H9 (cell line): ENCODE measurements around the gene HGF. TPM values are rescaled to one million over a fixed set of nuclear protein-coding genes. Genes with fewer than 3 reads are reported as not detected.

Experiments
- DNase-seq: peaks from one replicate; pipeline ENCODE4 v3.0.0-alpha.2; 2017
- H2AFZ ChIP-seq: one replicate; pipeline ENCODE4 v1.6.1; 2013; ENCODE audit warnings: mild to moderate bottlenecking, low read length, control low read depth, moderate library complexity
- H2AK5ac ChIP-seq: 2 replicates; pipeline ENCODE4 v1.6.1; 2013; ENCODE audit warnings: low read length, control low read depth, mixed read lengths; ENCODE audit not compliant: insufficient read length
- H2BK120ac ChIP-seq: one replicate; pipeline ENCODE4 v1.6.1; 2013; ENCODE audit warnings: low read depth, mild to moderate bottlenecking, low read length, control low read depth, inconsistent platforms; ENCODE audit not compliant: poor library complexity, severe bottlenecking
- H2BK12ac ChIP-seq: 2 replicates; pipeline ENCODE4 v1.6.1; 2013; ENCODE audit warnings: low read length, control low read depth, mixed read lengths, low read depth; ENCODE audit not compliant: insufficient read length
- H2BK15ac ChIP-seq: 2 replicates; pipeline ENCODE4 v1.6.1; 2013; ENCODE audit warnings: low read depth, low read length, control low read depth
- H2BK20ac ChIP-seq: one replicate; pipeline ENCODE4 v1.6.1; 2013; ENCODE audit warnings: low read depth, mild to moderate bottlenecking, low read length, control low read depth, inconsistent platforms; ENCODE audit not compliant: poor library complexity, severe bottlenecking
- H2BK5ac ChIP-seq: 2 replicates; pipeline ENCODE4 v1.6.1; 2013; ENCODE audit warnings: low read length, control low read depth, mixed read lengths; ENCODE audit not compliant: insufficient read length
- H3K14ac ChIP-seq: 2 replicates; pipeline ENCODE4 v1.6.1; 2013; ENCODE audit warnings: low read length, control low read depth; ENCODE audit not compliant: insufficient read depth
- H3K18ac ChIP-seq: 2 replicates; pipeline ENCODE4 v1.6.1; 2013; ENCODE audit warnings: low read depth, mild to moderate bottlenecking, mixed read lengths, low read length, control low read depth; ENCODE audit not compliant: insufficient read length
- H3K23ac ChIP-seq: 2 replicates; pipeline ENCODE4 v1.6.1; 2013; ENCODE audit warnings: low read length, control low read depth, mixed read lengths, low read depth; ENCODE audit not compliant: insufficient read length
- H3K23me2 ChIP-seq: 2 replicates; pipeline ENCODE4 v1.6.1; 2013; ENCODE audit warnings: low read depth, mild to moderate bottlenecking, mixed read lengths, low read length, control low read depth; ENCODE audit not compliant: insufficient read length, poor library complexity, severe bottlenecking
- H3K27ac ChIP-seq: 2 replicates; pipeline ENCODE4 v1.5.1; 2013; ENCODE audit warnings: low read length, control low read depth, mixed read lengths, low read depth; ENCODE audit not compliant: insufficient read length
- H3K27me3 ChIP-seq: 2 replicates; pipeline ENCODE4 v1.6.1; 2013; ENCODE audit warnings: low read length, control low read depth, inconsistent platforms; ENCODE audit not compliant: insufficient read depth
- H3K4ac ChIP-seq: 2 replicates; pipeline ENCODE4 v1.6.1; 2013; ENCODE audit warnings: low read depth, mild to moderate bottlenecking, control low read depth, inconsistent platforms, low read length, moderate library complexity
- H3K4me1 ChIP-seq: 2 replicates; pipeline ENCODE4 v1.6.1; 2013; ENCODE audit warnings: low read length, control low read depth, inconsistent platforms; ENCODE audit not compliant: insufficient read depth
- H3K4me2 ChIP-seq: 2 replicates; pipeline ENCODE4 v1.6.1; 2013; ENCODE audit warnings: low read length, control low read depth, mixed read lengths; ENCODE audit not compliant: insufficient read length, insufficient read depth
- H3K56ac ChIP-seq: 2 replicates; pipeline ENCODE4 v1.6.1; 2013; ENCODE audit warnings: low read depth, mild to moderate bottlenecking, mixed read lengths, low read length, control low read depth; ENCODE audit not compliant: insufficient read length
- H3K79me1 ChIP-seq: 2 replicates; pipeline ENCODE4 v1.6.1; 2013; ENCODE audit warnings: low read depth, mild to moderate bottlenecking, moderate library complexity, low read length, control low read depth, inconsistent platforms; ENCODE audit not compliant: insufficient read depth, poor library complexity, severe bottlenecking
- H3K79me2 ChIP-seq: 2 replicates; pipeline ENCODE4 v1.6.1; 2013; ENCODE audit warnings: low read length, control low read depth, inconsistent platforms; ENCODE audit not compliant: insufficient read depth
- H3K9ac ChIP-seq: 2 replicates; pipeline ENCODE4 v1.6.1; 2013; ENCODE audit warnings: low read length, control low read depth, mixed read lengths; ENCODE audit not compliant: insufficient read length; ENCODE audit errors: extremely low read depth
- H3K9me3 ChIP-seq: one replicate; pipeline ENCODE4 v1.6.1; 2013; ENCODE audit warnings: low read depth, low read length, inconsistent platforms; ENCODE audit not compliant: control insufficient read depth
- H3T11ph ChIP-seq: one replicate; pipeline ENCODE4 v1.6.1; 2013; ENCODE audit warnings: mild to moderate bottlenecking, low read length, control low read depth, inconsistent platforms
- H4K20me1 ChIP-seq: one replicate; pipeline ENCODE4 v1.6.1; 2013; ENCODE audit not compliant: control insufficient read depth, insufficient read length, insufficient read depth
- H4K5ac ChIP-seq: 2 replicates; pipeline ENCODE4 v1.6.1; 2013; ENCODE audit warnings: low read depth, mild to moderate bottlenecking, mixed read lengths, low read length, control low read depth; ENCODE audit not compliant: insufficient read length
- H4K8ac ChIP-seq: replicated peaks from 2 replicates; pipeline ENCODE4 v1.6.1; 2013; ENCODE audit warnings: low read length, control low read depth, mixed read lengths, low read depth; ENCODE audit not compliant: insufficient read length
- H4K91ac ChIP-seq: 2 replicates; pipeline ENCODE4 v1.6.1; 2013; ENCODE audit warnings: low read depth, mild to moderate bottlenecking, moderate library complexity, mixed read lengths, low read length, control low read depth; ENCODE audit not compliant: insufficient read length
- H3K27ac Mint-ChIP-seq, 3 experiments: 2 replicates in 2 of 3; 3 replicates in 1 of 3; pipeline ENCODE4 v1.8.0; 2020 to 2021; ENCODE audit warnings: mixed read lengths in 3 of 3, mild to moderate bottlenecking in 1 of 3, moderate library complexity in 1 of 3
- H3K27me3 Mint-ChIP-seq: 2 replicates; pipeline ENCODE4 v1.8.0; 2021; ENCODE audit warnings: low read depth, mild to moderate bottlenecking, moderate library complexity, mixed read lengths
- H3K36me3 Mint-ChIP-seq, 3 experiments: 2 replicates in 2 of 3; 3 replicates in 1 of 3; pipeline ENCODE4 v1.8.0; 2020 to 2021; ENCODE audit warnings: low read depth in 3 of 3, mixed read lengths in 3 of 3; ENCODE audit not compliant: insufficient read depth in 1 of 3
- H3K4me1 Mint-ChIP-seq, 2 experiments: 2 replicates each; pipeline ENCODE4 v1.8.0; 2020; ENCODE audit warnings: mixed read lengths in 2 of 2
- H3K4me3 Mint-ChIP-seq, 2 experiments: 2 replicates in 1 of 2; 3 replicates in 1 of 2; pipeline ENCODE4 v1.8.0; 2020 to 2021; ENCODE audit warnings: mild to moderate bottlenecking in 2 of 2, mixed read lengths in 2 of 2, moderate library complexity in 1 of 2
- H3K9me3 Mint-ChIP-seq, 2 experiments: 2 replicates in 1 of 2; 3 replicates in 1 of 2; pipeline ENCODE4 v1.8.0; 2020; ENCODE audit warnings: mild to moderate bottlenecking in 2 of 2, mixed read lengths in 2 of 2, moderate library complexity in 1 of 2
- CTCF ChIP-seq: fragments of 200-600 bp; sonication (generic); conservative IDR thresholded peaks from 3 replicates; pipeline ENCODE4 v1.8.0; 2021; ENCODE audit warnings: antibody characterized with exemption, mild to moderate bottlenecking
- total RNA-seq: library from RNA; stranded (reverse); gene quantifications from 2 replicates; pipeline ENCODE4 v1.2.1, GENCODE V29; 2021

Gene HGF
- total RNA-seq, 1 experiment from 2014 or later: 0.15 TPM

DNA sequence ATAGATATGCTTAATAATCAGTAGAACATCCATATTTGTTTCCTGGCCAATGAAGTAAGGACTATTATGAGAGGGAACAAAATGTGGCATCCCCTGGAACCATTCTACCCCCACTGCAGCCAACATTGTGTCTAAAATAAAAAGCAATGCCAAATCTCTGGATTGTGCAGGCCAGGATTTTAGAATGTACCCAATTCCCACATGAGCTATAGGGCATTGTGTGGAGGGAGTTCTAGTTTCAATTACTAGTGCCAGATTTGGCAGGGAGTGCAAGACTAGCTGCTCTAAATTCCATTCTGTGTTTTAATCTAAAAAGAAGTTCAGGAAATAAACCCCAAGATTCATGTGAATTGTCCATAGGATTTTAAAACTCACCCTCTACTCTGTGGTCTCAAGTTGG is 112.3 kb downstream of the HGF start:
- Mint-ChIP-seq H3K36me3 (peaks cover 6 to 10% (median 8%) of the 10 kb centered on the region in 3 experiments; a peak in 6 of 7 replicates), H3K4me1 (peaks cover 20 to 22% of the 10 kb centered on the region in 2 experiments), H3K27ac (no peak overlapping the region), H3K4me3 (no peak overlapping the region), H3K27me3 (no peaks in the 10 kb centered on the region; the same call in 1 of the 2 replicates), H3K9me3 (peaks cover 5 to 8% of the 10 kb centered on the region in 2 experiments; a peak in 4 of 5 replicates)
- Histone ChIP-seq H4K20me1 (no peaks in the 10 kb centered on the region), H2BK20ac (no peak overlapping the region), H2BK15ac (no peak overlapping the region), H3K14ac (no peak overlapping the region), H4K8ac (no peak overlapping the region), H3K4ac (no peak overlapping the region), H3K4me2 (no peak overlapping the region), H3K23ac (no peak overlapping the region), H3K79me2 (no peaks in the 10 kb centered on the region), H2BK5ac (no peak overlapping the region), H3K27ac (no peak overlapping the region), H2BK12ac (no peak overlapping the region), H3T11ph (peak overlapping the region; percentile 12), H3K9ac (no peak overlapping the region), H2BK120ac (no peak overlapping the region), H3K18ac (no peak overlapping the region), H2AFZ (no peak overlapping the region), H3K4me1 (no peaks in the 10 kb centered on the region), H3K23me2 (no peaks in the 10 kb centered on the region), H3K27me3 (no peaks in the 10 kb centered on the region), H3K9me3 (no peaks in the 10 kb centered on the region), H4K5ac (no peak overlapping the region), H2AK5ac (no peak overlapping the region), H3K56ac (no peak overlapping the region), H4K91ac (no peak overlapping the region), H3K79me1 (no peaks in the 10 kb centered on the region)
- DNase-seq: no peak
- no peak for TF ChIP-seq CTCF
